Measurements from ENCODE around the gene EBF3. TPM values are rescaled to one million over a fixed set of nuclear protein-coding genes. Genes with fewer than 3 reads are reported as not detected.

Gene EBF3
- total RNA-seq, 3 donors from 2014 or later = 0.23 to 2.8 (median 0.89) TPM

- H3K4me1 ChIP-seq (ENCODE audit: low read depth) = no peaks in the 10 kb centered on the region
- ATAC-seq = no peak
- H3K9me3 ChIP-seq = no peaks in the 10 kb centered on the region
- no peaks in the 10 kb centered on the region for H3K36me3 ChIP-seq (ENCODE audit: low read depth)
- no peak for TF ChIP-seq CTCF (IDR thresholded peaks at IDR 0.05)
- DNase-seq = no peak
- intact Hi-C loops (cut with DNase I, micrococcal nuclease) = no loop called here
- H3K4me3 ChIP-seq = no peak overlapping the region
Observed at GRCh38 chr10:129842031-129842430, 122.0 kb downstream of the EBF3 start.

GRCh38 chr10:129841590-129841989, 122.5 kb downstream of the EBF3 start:
- TF ChIP-seq CTCF (IDR thresholded peaks at IDR 0.05) = no peak
- Histone ChIP-seq H3K4me3 (no peak overlapping the region), H3K9me3 (no peaks in the 10 kb centered on the region), H3K36me3 (ENCODE audit: low read depth) (no peaks in the 10 kb centered on the region), H3K4me1 (ENCODE audit: low read depth) (no peaks in the 10 kb centered on the region)
- intact Hi-C loops (cut with DNase I, micrococcal nuclease) = no loop called here
- no peak for DNase-seq
- ATAC-seq = no peak

GRCh38 chr10:129841071-129841470, 123.0 kb downstream of the EBF3 start:
- TF ChIP-seq CTCF (IDR thresholded peaks at IDR 0.05) = no peak
- Histone ChIP-seq H3K36me3 (ENCODE audit: low read depth) (no peaks in the 10 kb centered on the region), H3K4me1 (ENCODE audit: low read depth) (no peaks in the 10 kb centered on the region), H3K9me3 (no peaks in the 10 kb centered on the region), H3K4me3 (no peak overlapping the region)
- DNase-seq = no peak
- no peak for ATAC-seq
- intact Hi-C loops (cut with DNase I, micrococcal nuclease) = no loop called here

- Histone ChIP-seq H3K4me3 (no peak overlapping the region), H3K36me3 (ENCODE audit: low read depth) (no peaks in the 10 kb centered on the region), H3K4me1 (ENCODE audit: low read depth) (no peaks in the 10 kb centered on the region), H3K9me3 (no peaks in the 10 kb centered on the region)
- intact Hi-C loops (cut with DNase I, micrococcal nuclease) = no loop called here
- TF ChIP-seq CTCF (IDR thresholded peaks at IDR 0.05) = no peak
- DNase-seq (no peak), ATAC-seq (no peak)
Observed at GRCh38 chr10:129840196-129840590, 123.9 kb downstream of the EBF3 start.

- TF ChIP-seq CTCF (IDR thresholded peaks at IDR 0.05) = no peak
- intact Hi-C loops (cut with DNase I, micrococcal nuclease) = no loop called here
- H3K9me3 ChIP-seq = no peaks in the 10 kb centered on the region
- no peaks in the 10 kb centered on the region for H3K4me1 ChIP-seq (ENCODE audit: low read depth)
- H3K4me3 ChIP-seq = no peak overlapping the region
- no peaks in the 10 kb centered on the region for H3K36me3 ChIP-seq (ENCODE audit: low read depth)
- ATAC-seq (no peak), DNase-seq (no peak)
Observed at GRCh38 chr10:129839285-129840195, 124.5 kb downstream of the EBF3 start.

Data from mucosa of descending colon (tissue), 3 donors.